Measurements from ENCODE around the gene ALDH3B1.

GRCh38 chr11:68040101-68040956, 30.2 kb downstream of the ALDH3B1 start:
- TF ChIP-seq CTCF (IDR thresholded peaks at IDR 0.05) (no peak), POLR2A (IDR thresholded peaks at IDR 0.05) (peak in 1 of 2 donors; percentile 38)
